Islet precursor cell (in vitro differentiated cells): ENCODE data around the gene INSIG2.

Experiments used
- DNase-seq: peaks from one replicate; pipeline ENCODE4 v3.0.0-alpha.2; 2018

INSIG2 gene

GRCh38 chr2:118088051-118089024 is at the start of gene INSIG2:
TSS of gene INSIG2 (plus strand) at chr2:118088471. CDS start at chr2:118096557, 8,086 bp downstream.
- peak; percentile 100 for DNase-seq

DNA sequence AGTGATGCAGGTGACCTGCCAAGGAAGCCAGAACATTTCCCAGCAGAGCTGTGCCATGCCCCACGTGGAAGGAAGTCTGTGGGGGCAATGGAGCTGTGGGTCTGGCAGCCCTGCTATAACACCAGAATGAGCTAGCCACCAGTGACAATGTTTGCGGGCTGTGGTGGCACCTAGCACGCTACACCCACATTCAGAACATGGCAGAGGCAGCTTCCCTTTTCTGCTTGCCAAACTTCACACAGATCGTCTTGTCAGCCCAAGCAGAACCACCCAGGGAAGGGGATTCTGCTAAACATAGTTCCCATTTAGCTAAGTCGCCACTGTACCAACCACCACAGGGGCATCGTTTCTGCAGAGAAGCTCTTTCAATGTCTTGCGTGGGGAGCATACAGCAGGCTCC is 47.4 kb upstream of the INSIG2 start:
- DNase-seq = no peak

DNA sequence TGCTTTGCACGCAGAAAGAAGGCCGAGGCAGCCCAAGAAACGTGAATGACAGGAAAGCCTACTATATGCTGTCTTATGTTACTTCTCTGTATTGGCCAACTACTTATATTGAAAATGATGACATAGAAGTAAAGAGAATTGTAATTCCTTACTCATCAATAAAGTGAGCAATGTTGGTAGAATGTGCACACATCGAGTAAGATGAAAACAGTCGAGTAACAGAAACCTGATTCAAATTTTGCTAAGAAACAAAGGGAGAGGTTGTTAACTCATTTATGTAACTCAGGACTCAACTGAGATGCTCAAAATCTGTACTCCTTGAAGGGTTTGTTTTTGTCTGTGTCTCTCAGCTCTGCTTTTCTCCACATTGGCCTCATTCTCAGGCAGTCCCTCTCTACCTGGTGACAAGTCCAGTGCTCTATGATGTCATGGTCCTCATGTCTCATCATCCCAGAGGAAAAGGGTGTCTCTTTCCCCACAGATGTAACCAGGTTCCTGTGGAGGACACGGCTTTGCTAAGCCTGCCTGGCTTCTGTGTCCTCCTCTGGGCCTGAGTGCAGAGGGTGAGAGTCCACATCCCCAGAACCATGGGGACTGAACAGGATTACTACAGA is 44.1 kb upstream of the INSIG2 start:
- no peak for DNase-seq

- no peak for DNase-seq
Observed at GRCh38 chr2:118044854-118045253, 43.4 kb upstream of the INSIG2 start.

DNA sequence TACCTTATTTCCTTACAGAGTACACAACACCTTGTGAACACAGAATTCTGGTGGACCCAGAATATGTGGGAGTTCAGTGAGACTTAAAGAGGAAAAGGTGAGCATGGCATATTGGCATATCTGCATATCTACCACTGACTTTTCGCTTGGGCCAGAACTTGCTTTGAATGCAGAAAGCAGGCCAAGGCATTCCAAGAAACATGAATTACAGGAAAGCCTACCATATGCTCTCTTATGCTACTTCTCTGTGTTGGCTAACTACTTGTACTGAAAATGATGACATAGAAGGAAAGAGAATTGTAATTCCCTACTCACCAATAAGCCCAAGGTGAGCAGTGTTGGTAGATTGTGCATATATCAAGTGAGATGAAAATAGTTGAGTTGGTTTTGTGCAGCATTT is 43.0 kb upstream of the INSIG2 start:
- DNase-seq = no peak

GRCh38 chr2:118046634-118047210 is 41.5 kb upstream of the INSIG2 start:
- DNase-seq = no peak

DNA sequence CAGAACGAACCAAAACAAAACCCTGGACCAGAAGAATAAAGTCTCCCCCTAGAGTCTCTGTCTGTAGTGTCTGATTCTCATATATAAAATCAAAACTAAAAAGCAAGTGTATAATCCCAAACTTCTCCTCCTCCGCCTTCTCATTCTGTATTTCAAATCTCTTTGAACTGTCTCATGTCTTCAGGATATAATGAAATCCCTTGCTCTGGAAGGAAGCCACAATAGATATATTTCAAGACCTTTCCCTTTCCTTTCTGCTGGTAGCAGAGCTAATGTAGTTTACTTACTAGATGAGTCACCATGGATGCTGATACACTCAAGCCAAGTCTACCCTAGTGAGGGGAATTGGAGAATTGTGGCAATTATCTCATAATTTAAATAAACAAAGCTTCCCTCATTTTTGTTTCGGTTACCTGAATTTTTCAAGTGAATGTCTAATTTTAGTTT is 40.9 kb upstream of the INSIG2 start:
- no peak for DNase-seq

DNA sequence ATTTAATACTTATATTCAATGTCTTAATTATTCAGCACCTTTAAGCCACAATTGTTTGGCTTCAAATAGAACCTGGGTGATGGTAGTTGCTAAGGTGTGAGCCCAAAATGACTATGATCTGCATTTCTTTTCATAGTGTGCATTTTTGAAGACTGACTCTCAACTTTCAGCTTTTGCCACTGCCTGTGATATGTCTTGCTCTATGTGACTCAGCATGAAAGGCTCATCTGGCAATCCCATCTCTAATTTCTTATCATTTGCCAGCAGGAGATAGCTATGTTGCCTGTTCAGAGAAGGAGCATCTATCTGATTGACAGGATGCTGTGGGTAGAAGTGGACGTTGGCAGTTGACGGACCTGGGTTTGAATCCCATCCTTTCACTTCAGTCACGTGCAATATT is 39.9 kb upstream of the INSIG2 start:
- no peak for DNase-seq

DNA sequence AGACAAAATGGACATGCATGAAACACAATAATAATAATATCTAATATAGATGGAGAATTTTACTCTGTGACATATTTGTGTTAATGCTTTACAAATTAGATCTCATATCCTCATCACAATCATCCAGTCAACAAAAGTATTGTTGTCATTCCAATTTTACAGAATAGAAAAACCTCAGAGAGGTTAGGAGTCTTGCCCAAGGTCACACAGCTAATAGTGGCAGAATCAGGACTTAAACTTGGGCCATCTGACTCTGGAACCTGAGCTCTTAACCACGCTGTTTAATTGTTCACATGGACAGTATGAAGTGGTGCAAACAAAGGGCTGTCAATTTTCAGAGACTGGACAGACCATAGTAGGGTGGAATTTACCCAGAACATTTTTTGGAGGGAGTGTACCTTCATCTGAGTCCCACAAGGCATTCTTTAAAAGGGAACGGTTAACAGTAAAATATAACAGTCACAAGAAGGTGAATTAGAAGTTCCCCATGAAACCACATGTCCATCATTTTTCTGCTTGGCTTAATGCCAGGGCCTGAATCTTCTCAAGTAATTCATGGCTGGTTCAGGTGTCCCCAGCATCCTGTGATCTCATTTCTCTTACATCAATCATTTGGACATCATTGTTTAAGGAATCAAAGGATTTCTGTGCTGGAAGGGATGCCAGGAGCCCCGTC is 39.0 kb upstream of the INSIG2 start:
- DNase-seq = no peak

- no peak for DNase-seq
Observed at GRCh38 chr2:118049816-118050140, 38.5 kb upstream of the INSIG2 start.

GRCh38 chr2:118050386-118050785 is 37.9 kb upstream of the INSIG2 start:
- no peak for DNase-seq

GRCh38 chr2:118050974-118051373 is 37.3 kb upstream of the INSIG2 start:
- DNase-seq = no peak

- DNase-seq = no peak
Observed at GRCh38 chr2:118051826-118052358, 36.4 kb upstream of the INSIG2 start.

DNA sequence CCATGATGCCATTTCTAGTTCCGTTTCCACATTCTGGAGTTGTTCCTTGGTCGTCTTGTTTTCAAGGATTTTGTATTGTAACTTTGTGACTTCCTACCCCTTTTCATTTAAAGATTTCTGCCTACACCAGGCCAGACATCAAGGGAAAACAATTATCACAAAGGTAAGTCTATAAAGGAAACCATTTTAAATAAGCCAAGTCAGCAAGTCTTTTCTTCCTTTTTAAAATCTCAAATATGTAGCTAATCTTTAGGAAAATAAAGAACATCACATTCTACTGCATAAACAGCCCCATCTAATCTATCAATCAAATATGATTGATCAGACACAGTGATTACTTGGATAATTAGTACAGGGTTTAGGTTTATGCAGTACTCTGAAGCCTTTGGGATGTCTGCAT is 35.8 kb upstream of the INSIG2 start:
- DNase-seq = no peak

DNA sequence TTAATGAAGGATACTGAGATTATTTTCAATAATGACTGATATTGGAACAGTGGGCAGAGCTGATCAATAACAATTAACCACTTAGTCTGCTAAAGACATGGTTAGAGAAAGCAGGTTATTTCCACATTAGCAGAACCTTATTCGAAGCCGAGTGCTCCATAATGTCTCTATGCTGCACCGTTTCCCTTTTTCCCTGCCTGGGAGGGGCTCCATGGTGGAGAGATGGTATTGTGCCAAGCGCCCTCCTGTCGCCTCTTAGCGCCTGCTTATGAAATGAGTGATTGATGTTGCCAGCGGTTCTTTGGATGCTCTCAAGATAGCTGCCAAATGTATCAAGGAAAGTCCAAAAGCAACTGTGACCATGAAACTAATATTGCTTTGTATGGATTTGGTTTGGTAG is 34.6 kb upstream of the INSIG2 start:
- no peak for DNase-seq

GRCh38 chr2:118054213-118055008 is 33.9 kb upstream of the INSIG2 start:
- DNase-seq = no peak

DNA sequence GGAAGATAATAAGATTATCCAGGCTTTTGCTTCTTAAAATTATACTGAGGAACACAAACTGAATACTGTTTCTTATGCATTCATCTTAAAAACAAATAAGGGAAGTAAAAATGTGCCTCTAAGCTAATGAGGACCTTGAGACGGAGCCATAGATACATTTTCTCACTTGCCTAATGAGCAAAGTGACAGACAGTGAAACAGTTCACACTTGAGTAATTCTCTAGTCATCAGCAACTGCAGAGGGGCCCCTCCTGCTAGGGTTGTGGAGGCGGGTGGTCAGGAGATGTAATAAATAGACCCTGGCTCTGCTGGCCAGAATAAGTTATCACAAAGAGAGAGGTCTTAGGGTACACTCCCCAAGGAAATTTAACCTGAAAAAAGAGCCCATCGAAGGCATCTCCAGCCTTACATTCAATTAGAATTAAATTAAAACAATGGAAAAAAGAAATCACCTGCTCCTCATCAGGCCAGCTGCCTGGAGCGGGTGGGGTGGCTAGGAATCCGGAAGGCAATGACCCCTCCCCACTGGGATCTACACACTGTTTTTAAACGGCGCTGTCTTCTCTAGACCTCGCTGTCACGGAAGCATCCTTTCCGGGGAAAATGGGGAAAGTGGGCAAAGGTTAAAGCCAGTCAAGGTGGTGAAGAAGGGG is 32.6 kb upstream of the INSIG2 start:
- DNase-seq = no peak

- no peak for DNase-seq
Observed at GRCh38 chr2:118056165-118056534, 32.1 kb upstream of the INSIG2 start.

DNA sequence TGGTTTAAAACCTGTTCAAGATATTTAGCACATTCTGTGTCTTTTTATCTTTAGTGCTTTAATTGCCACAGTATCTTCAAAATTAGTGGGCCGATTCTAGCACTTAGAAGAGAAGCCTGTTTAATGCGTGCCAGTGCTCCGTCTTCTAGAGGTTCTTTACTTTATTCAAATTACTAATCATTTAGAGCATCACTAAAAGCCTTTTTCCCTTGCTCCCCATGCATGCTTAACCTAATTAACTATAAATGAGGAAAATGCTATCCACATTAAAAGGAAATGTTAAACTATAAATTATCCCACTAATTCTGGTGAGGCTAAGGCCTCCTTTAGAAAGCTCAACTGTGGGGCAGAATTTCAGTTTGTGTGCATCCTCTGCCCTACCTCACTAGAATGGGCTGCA is 31.5 kb upstream of the INSIG2 start:
- no peak for DNase-seq

DNA sequence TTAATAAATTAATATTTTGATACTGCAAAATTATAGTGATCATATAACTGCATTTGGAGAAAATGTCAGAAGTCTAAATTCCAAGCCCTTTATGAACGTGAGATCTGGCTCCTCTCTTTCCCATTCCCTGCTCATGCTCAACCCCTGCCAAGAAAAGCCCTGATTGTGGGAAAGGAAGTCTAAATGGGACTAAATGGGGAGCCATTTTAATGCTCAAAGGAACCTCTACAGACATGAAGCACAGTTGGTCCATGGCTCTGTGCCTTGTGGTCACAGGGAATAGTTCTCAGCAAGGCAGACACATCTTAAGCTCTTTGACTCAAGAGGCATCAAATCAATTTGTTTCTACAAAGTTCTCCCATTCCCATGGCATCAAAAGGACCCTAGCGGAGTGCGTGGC is 29.3 kb upstream of the INSIG2 start:
- DNase-seq = no peak

- no peak for DNase-seq
Observed at GRCh38 chr2:118059919-118060478, 28.3 kb upstream of the INSIG2 start.
